ENCODE measurements around the gene ANKS3.

ANKS3 gene

GRCh38 chr16:4684058-4684715 is 49.9 kb downstream of the ANKS3 start:
- no peak for TF ChIP-seq ZNF274 (IDR thresholded peaks at IDR 0.05; ENCODE audit: low read depth, low read length)
- no peak overlapping the region for H3K4me3 ChIP-seq (ENCODE audit: low read length)

- TF ChIP-seq ZNF274 (IDR thresholded peaks at IDR 0.05; ENCODE audit: low read depth, low read length): no peak
- H3K4me3 ChIP-seq (ENCODE audit: low read length): no peak overlapping the region
Observed at GRCh38 chr16:4683255-4684057, 50.6 kb downstream of the ANKS3 start.

- TF ChIP-seq ZNF274 (IDR thresholded peaks at IDR 0.05; ENCODE audit: low read depth, low read length): no peak
- H3K4me3 ChIP-seq (ENCODE audit: low read length): no peak overlapping the region
Observed at GRCh38 chr16:4682616-4683254, 51.3 kb downstream of the ANKS3 start.

GRCh38 chr16:4682084-4682591 is 51.9 kb downstream of the ANKS3 start:
- no peak for TF ChIP-seq ZNF274 (IDR thresholded peaks at IDR 0.05; ENCODE audit: low read depth, low read length)
- H3K4me3 ChIP-seq (ENCODE audit: low read length): no peak overlapping the region

GRCh38 chr16:4681471-4682083 is 52.5 kb downstream of the ANKS3 start:
- TF ChIP-seq ZNF274 (IDR thresholded peaks at IDR 0.05; ENCODE audit: low read depth, low read length): no peak
- H3K4me3 ChIP-seq (ENCODE audit: low read length): no peak overlapping the region

- peak overlapping the region; percentile 13; the same call in 1 of the 2 replicates for H3K4me3 ChIP-seq (ENCODE audit: low read length)
- no peak for TF ChIP-seq ZNF274 (IDR thresholded peaks at IDR 0.05; ENCODE audit: low read depth, low read length)
Observed at GRCh38 chr16:4680673-4681470, 53.2 kb downstream of the ANKS3 start.

- peak overlapping the region; percentile 13; the same call in 1 of the 2 replicates for H3K4me3 ChIP-seq (ENCODE audit: low read length)
- no peak for TF ChIP-seq ZNF274 (IDR thresholded peaks at IDR 0.05; ENCODE audit: low read depth, low read length)
Observed at GRCh38 chr16:4679850-4680636, 54.0 kb downstream of the ANKS3 start.

GRCh38 chr16:4679156-4679849 is 54.8 kb downstream of the ANKS3 start:
- H3K4me3 ChIP-seq (ENCODE audit: low read length): no peak overlapping the region; the same call in 1 of the 2 replicates
- TF ChIP-seq ZNF274 (IDR thresholded peaks at IDR 0.05; ENCODE audit: low read depth, low read length): no peak

- TF ChIP-seq ZNF274 (IDR thresholded peaks at IDR 0.05; ENCODE audit: low read depth, low read length): no peak
- H3K4me3 ChIP-seq (ENCODE audit: low read length): no peak overlapping the region
Observed at GRCh38 chr16:4678596-4678995, 55.5 kb downstream of the ANKS3 start.

GRCh38 chr16:4677994-4678393 is 56.1 kb downstream of the ANKS3 start:
- TF ChIP-seq ZNF274 (IDR thresholded peaks at IDR 0.05; ENCODE audit: low read depth, low read length): no peak
- no peak overlapping the region for H3K4me3 ChIP-seq (ENCODE audit: low read length)

GRCh38 chr16:4677390-4677789 is 56.7 kb downstream of the ANKS3 start:
- no peak for TF ChIP-seq ZNF274 (IDR thresholded peaks at IDR 0.05; ENCODE audit: low read depth, low read length)
- H3K4me3 ChIP-seq (ENCODE audit: low read length): no peak overlapping the region

GRCh38 chr16:4676831-4677230 is 57.2 kb downstream of the ANKS3 start:
- no peak overlapping the region for H3K4me3 ChIP-seq (ENCODE audit: low read length)
- TF ChIP-seq ZNF274 (IDR thresholded peaks at IDR 0.05; ENCODE audit: low read depth, low read length): no peak

Measured in GM08714 (cell line).